ENCODE results near the gene CTNND1.
"Not testable (repeated sequence)": the region's sequence is repeated elsewhere in the genome, so short reads cannot be mapped to it uniquely, and the experiment has no call there.

Gene CTNND1, protein sequence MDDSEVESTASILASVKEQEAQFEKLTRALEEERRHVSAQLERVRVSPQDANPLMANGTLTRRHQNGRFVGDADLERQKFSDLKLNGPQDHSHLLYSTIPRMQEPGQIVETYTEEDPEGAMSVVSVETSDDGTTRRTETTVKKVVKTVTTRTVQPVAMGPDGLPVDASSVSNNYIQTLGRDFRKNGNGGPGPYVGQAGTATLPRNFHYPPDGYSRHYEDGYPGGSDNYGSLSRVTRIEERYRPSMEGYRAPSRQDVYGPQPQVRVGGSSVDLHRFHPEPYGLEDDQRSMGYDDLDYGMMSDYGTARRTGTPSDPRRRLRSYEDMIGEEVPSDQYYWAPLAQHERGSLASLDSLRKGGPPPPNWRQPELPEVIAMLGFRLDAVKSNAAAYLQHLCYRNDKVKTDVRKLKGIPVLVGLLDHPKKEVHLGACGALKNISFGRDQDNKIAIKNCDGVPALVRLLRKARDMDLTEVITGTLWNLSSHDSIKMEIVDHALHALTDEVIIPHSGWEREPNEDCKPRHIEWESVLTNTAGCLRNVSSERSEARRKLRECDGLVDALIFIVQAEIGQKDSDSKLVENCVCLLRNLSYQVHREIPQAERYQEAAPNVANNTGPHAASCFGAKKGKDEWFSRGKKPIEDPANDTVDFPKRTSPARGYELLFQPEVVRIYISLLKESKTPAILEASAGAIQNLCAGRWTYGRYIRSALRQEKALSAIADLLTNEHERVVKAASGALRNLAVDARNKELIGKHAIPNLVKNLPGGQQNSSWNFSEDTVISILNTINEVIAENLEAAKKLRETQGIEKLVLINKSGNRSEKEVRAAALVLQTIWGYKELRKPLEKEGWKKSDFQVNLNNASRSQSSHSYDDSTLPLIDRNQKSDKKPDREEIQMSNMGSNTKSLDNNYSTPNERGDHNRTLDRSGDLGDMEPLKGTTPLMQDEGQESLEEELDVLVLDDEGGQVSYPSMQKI

DNA sequence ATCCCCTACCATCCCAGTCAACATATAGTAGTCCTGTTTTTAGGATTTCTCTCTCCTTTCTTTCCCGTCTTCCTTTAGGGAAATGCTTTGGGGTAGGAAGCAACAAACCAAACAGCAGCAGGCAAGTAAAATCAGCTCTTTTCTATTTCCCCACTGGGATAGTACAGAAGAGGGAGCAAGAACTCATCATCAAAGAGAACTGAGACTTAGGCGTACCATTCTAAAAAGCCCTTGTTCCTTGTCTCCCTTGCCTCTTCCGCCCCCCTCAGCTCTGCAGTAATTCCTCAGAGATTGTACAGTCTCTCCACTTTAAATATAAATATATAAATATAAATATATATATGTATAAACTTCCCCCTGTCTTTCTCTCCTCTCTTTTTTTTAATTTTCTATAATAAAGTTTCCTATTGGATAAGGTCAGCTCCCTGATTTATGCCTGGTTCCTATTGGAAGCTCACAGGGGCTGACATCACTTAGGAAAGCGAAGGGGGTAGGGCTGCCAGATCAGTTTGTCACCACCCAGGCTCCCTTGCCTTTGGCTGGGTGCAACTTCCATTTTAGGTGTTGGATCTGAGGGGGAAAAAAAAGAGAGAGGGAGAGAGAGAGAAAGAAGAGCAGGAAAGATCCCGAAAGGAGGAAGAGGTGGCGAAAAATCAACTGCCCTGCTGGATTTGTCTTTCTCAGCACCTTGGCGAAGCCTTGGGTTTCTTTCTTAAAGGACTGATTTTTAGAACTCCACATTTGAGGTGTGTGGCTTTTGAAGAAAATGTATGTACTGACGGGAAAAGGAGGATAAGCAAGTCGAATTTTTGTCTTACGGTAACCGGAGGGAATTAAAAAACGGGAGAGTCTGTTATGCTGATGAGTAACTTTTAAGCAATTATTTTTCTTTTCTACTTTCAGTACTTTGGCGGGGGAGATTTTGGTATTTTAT, at the start of gene CTNND1:
CTNND1 (plus strand) TSS at position 502 of the 934 bp plus-strand sequence. CDS start 29,677 bp downstream, outside the sequence.
- DNase-seq (ENCODE audit: low read depth in 2 of 2, low spot score in 1 of 2) = no peak

DNA sequence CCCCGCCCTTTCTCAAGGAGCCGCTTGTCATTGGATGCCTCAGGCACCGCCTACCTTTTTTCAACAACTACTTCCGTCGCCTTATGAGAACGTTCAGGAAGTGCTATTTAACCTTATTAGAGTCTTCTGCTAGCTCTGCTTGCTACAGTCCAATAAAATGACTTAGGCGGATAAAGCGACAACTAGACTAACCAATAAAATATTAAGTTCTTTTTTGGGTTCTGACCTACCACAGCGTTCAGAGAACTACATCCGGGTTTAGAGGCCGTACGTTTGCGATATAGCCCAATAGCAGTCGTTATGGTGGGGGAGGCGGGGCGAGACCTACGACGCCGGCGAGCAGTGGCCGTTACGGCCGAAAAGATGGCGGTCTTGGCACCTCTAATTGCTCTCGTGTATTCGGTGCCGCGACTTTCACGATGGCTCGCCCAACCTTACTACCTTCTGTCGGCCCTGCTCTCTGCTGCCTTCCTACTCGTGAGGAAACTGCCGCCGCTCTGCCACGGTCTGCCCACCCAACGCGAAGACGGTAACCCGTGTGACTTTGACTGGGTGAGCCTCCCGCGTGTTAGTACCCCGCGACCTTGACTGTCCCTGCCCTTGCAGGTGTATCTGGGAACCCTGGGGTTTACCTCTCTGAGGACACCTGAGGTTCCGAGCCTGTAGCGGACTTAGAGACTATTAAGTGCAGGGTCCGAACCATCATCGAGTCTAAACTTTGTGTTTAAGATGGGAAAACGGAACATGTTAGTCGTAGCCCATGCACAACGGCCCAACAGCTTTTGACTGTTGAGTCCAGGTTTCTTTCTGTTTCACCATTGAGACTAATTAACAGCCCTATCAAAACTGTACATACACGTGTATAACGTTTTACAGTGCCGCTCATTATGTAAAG, 49.1 kb upstream of the CTNND1 start, which contains the start of gene TMX2:
TMX2 (plus strand) TSS at position 338 of the 895 bp plus-strand sequence; CDS start at position 364, 26 bp downstream.
- DNase-seq (ENCODE audit: low read depth in 2 of 2, low spot score in 1 of 2) = peak; percentile 69 to 82

DNA sequence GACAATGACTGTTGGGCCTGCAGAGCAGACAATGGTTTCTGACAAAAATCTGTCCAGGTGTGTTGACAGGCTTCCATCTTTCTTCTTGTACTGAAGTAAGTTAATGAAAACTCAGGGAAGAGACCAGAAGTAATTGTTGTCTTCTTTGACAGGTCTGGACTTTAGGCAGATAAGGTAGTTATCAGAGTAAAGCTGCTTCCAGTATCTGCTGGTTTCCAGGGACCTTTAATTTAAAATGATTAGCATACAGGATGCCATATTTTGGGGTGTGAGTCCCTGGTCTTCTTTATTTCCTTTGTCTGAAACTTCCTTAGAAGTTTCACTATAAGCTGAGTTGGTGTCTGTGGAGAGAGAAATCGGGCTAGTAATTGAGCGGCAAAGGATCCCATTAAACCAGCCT, 47.8 kb upstream of the CTNND1 start:
- DNase-seq (ENCODE audit: low read depth in 2 of 2, low spot score in 1 of 2) = no peak

DNA sequence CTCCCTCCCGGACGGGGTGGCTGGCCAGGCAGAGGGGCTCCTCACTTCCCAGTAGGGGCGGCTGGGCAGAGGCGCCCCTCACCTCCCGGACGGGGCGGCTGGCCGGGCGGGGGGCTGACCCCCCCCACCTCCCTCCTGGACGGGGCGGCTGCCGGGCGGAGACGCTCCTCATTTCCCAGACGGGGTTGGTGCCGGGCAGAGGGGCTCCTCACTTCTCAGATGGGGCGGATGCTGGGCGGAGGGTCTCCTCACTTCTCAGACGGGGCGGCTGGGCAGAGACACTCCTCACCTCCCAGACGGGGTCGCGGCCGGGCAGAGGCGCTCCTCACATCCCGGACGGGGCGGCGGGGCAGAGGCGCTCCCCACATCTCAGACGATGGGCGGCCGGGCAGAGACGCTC, 44.9 kb upstream of the CTNND1 start:
- not testable (repeated sequence) for DNase-seq (ENCODE audit: low read depth in 2 of 2, low spot score in 1 of 2)

DNA sequence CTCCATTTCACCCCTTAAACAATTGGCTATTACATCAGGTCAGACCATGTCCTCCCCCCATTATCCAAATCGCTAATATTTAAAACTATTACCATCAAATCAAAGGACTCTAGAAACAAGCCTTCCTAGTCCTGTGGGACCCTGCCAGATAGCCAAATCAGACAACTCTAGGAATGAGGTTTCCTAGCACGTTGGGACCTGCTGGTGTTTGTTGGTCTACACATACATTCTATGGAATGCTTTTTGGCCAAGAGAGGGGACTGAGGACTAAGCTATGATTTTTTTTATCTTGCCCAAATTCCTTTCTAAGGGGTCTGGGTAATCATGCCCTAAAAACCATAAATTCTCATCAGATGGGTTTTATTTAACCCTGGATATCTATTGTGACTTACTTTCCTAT, 34.4 kb upstream of the CTNND1 start:
- no peak for DNase-seq (ENCODE audit: low read depth in 2 of 2, low spot score in 1 of 2)

DNA sequence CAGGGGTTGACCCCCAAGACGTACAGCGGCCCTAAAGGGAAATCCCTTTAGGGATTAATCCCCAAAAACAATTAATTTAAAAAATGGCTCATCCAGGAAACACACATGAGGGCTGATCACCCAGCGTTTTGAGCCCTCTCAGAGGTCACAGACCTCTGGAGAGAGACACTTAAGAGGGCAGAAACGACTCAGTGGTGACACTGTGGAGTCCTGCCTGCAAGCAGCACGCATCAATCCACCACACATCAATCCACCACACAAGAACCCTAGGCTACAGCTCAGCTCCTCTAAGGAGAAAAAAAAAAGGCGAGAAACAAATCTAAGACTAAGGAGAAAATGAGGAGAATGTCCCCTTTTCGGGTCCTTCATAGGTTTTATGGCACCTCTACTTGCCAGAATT, 32.8 kb upstream of the CTNND1 start:
- DNase-seq (ENCODE audit: low read depth in 2 of 2, low spot score in 1 of 2) = no peak

DNA sequence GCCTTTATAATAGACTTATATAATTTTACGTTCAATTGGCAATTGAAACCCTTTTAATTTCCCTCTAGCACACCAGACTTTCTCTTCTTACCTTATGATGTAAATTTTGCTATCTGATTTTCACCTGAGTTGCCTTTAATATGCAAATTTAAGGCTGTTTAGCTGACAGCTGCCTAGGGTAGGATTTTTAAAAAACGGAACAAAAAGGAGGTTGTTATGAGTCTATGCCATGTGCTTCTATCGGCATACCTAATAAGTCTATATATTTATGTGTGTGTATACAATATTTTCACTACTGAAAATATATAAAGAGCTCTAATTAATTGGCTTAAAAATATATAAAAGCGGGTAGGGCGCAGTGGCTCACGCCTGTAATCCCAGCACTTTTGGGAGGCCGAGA, 32.1 kb upstream of the CTNND1 start:
- DNase-seq (ENCODE audit: low read depth in 2 of 2, low spot score in 1 of 2) = no peak

DNA sequence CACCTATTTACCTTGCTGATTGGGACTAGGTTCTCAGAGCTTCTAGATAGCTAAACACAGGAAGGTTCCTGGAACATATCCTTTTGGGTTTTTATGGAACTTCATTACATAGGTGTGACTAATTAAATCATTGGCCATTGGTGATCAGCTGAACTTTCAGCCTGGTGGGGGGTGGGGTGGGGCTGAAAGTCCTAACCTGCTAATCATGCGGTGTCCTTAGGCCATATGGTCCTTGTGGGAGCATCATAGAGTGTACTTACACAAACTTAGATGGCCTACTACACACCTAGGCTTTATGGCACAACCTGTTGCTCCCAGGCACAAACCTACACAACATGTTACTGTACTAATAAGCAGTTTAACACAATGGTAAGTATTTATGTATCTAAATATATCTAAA, 28.9 kb upstream of the CTNND1 start:
- DNase-seq (ENCODE audit: low read depth in 2 of 2, low spot score in 1 of 2) = no peak

DNA sequence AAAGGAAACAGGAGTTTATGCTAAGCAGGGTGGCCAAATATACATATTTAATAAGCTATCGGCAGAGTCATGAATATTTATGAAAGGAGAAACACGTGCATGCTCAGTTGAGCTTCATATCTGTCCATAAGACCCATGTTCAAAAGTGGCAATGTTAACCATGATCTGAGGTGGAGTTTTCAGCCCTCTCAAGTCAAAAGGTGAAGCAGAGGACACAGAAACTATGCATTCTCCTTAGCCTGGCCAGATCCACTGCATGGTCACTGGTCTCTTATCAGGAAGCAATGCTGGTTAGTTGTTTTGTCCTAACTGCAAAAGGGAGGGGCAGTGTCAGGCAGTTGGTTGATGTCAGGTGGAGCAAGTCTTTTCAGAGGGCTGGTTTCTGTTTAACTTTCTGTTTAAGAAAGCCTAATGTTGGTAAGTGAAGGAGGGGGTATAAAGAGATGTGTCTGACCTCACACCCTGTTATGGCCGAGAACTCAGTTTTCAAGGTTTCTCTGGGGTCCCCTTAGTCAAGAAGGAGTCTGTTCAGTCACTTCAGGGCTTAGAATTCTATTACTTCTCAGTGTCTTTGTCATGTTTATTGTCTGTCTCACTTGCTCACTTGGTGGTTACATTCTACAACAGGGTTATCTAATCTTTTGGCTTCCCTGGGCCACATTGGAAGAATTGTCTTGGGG, 25.8 kb upstream of the CTNND1 start:
- DNase-seq (ENCODE audit: low read depth in 2 of 2, low spot score in 1 of 2) = no peak

DNA sequence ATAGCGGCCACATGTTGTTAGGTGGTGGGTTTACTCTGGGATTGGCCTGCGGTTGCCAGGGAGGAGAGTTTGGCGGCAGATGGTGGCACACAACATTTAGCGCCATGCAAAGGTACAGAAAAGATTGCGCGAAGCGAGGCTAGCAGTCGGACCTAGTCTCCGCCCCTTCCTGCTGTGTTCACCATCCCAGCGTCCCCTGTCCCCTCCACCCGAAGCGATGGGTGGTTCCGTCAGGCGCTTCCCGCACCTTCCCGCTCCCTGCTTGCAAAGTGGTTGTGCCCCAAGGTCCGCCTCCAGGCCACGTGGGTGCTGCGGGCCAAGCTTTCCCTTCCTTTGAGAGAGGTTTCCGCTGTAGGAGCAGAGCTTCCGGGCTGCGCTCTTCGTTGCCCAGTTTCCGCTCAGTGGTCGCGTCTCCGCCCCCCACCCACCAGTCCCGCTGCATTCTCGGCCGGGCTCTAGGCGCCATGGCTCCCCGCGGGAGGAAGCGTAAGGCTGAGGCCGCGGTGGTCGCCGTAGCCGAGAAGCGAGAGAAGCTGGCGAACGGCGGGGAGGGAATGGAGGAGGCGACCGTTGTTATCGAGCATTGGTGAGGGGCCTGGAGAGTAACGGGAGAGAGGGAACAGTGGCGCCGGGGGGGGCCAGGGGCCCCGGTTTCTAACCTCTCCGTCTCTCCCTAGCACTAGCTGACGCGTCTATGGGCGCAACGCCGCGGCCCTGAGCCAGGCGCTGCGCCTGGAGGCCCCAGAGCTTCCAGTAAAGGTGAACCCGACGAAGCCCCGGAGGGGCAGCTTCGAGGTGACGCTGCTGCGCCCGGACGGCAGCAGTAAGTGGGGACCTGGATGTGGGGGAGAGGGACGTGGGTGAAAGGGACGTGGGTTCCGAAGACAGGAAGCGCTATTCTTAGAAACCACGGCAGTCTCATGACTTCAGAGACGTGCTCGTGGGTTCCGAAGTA, 20.2 kb upstream of the CTNND1 start, which contains the start of gene SELENOH:
SELENOH (plus strand) TSS at position 360 of the 955 bp plus-strand sequence; CDS start at position 465, 105 bp downstream.
- peak; percentile 84 to 87 for DNase-seq (ENCODE audit: low read depth in 2 of 2, low spot score in 1 of 2)

DNA sequence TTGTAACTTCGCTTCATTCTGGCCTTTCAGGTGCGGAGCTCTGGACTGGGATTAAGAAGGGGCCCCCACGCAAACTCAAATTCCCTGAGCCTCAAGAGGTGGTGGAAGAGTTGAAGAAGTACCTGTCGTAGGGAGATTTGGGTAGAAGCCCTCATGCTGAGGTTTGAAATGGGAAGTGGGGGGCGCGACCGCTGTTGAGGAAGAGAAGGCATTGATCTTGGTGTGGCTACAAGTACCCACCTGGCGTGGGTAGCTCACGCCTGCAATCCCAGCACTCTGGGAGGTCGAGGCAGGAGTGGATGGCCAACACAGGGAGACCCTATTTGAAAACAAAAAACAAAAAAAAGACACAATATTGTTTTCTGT, 19.5 kb upstream of the CTNND1 start:
- DNase-seq (ENCODE audit: low read depth in 2 of 2, low spot score in 1 of 2) = no peak

DNA sequence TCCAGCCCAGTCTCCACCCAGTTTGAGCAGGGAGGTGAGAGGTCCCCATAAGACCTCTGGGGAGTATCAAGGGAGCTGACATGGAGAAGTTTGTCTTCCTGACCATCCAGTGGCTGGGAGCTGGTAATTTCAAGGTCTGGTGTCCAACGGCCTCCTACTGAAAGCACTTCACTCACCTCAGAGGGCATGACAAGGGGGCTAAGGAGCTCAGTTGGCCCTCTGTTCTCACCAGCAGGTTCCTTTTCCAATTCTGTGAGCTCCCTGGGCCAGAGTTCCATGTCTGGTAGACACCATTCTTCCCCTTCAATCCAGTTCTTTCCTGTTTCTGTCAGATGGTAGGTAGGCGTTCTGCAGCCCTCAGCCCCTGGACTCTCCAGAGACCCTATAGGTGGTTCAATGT, 17.2 kb upstream of the CTNND1 start:
- DNase-seq (ENCODE audit: low read depth in 2 of 2, low spot score in 1 of 2) = no peak

DNA sequence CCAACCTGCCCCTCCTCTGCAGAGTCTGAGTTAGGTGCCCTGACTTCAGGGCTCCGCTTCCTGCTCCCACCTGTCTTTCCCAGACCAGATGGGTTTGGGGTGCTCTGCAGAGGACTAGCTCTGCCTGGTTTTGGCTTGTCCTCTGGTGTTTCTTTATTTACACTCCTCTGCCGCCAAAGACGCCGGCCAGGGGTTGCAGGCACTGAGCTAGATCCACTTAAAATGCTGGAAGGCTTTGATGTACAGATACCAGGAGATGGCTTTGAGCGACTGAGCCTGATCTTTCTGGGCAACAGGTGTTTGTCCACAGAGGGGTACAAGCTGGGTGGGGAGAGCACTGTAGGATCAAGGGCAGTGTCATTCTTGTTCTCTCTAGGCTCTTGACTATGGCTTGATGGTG, 16.4 kb upstream of the CTNND1 start:
- DNase-seq (ENCODE audit: low read depth in 2 of 2, low spot score in 1 of 2) = no peak

DNA sequence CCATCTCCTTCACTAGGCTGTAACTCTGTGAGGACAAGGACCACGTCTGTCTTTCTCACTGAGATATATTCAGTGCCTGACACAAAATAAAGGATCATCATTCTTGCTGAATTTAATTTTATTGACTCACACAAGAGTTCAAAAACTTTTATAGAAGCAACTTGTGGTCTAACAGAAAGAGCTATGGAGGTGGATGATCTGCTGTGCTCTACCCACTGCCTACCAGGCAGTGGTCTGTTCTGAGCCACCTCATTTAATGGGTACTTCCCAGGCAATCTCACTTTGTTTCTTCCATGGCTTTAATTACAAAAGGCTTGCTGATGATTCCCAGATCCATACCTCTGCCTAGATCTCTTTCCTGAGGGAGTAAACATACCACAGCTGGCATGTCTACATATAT, 14.7 kb upstream of the CTNND1 start:
- no peak for DNase-seq (ENCODE audit: low read depth in 2 of 2, low spot score in 1 of 2)

DNA sequence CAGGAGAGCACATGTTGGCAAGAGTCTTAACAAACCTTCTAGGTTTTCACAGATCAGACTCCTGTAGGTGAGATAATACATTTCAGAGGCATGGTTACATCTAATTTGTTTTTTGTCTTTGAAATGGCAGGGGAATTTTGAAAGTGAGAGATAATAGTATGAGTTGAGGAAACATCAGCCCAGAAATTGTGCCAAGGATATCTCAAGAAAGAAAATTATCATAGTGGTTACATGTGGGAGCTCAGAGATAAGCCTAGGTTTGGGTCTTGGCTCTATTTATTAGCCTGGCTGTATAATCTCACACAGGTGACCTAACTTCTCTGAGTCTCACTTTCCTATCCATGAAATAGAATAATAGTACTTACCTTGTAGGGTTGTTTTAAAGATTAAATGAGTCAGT, 10.4 kb upstream of the CTNND1 start:
- DNase-seq (ENCODE audit: low read depth in 2 of 2, low spot score in 1 of 2) = no peak

DNA sequence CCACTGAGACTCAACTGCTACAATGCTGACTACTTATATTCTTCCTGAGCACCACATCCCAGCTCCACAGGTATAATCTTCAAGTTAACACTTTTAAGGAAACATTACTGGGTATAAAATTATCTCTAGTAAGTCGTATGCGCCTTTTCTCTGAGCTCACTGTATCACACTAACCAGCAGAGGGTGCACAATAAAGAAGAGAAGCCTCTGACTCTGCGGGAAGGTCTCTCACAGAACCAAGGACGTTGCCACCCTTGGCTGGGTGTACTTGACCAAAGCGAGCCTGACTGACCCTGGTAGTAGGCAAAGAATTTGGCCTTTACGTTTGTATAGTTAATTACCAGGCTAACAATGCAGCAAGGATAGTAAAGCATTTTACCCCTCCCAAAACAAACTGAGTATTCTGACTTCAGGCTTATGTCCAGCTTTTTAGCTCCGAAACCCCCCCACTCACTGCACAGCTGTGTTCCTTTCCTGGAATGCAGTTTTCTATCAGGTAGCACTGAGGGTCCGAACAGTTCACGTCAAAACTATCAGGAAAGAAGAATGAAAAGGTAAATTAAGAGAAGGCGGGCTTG, 9.8 kb upstream of the CTNND1 start, which contains the start of gene BTBD18:
BTBD18 (minus strand) TSS at position 144 of the 578 bp plus-strand sequence. CDS start 631 bp downstream, outside the sequence.
- DNase-seq (ENCODE audit: low read depth in 2 of 2, low spot score in 1 of 2) = no peak

DNA sequence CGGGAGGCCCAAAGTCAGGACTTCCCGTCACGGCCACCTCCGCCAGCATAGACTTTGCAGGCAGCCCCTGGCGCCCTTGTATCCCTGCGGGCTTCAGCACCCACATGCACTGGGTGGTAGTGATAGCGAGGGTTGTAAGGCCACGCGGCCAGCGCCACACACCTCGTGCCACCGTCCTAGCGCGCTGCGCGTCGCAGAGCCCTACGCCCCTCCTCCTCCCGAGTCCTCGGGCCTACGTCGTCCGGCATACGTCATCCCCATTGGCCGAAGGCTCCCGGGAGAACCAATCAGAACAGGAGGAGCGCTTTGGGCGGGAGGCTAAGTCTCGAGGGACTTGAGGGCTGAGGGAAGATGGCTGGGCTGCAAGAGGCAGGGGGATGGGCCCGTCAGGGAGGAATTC, 8.6 kb upstream of the CTNND1 start:
- no peak for DNase-seq (ENCODE audit: low read depth in 2 of 2, low spot score in 1 of 2)

Data from stimulated activated CD8-positive, alpha-beta memory T cell treated with anti-CD3 and anti-CD28 coated beads, Interleukin-4, amount 100 ng/mL, for 4 hours (primary cell).